ENCODE data around the gene MORN5. TPM values are rescaled to one million over a fixed set of nuclear protein-coding genes. Genes with fewer than 3 reads are reported as not detected.

The MORN5 gene
- total and polyA plus RNA-seq, 2 donors (not counting 1 experiment from before 2014, with no cell fraction given): not detected

DNA sequence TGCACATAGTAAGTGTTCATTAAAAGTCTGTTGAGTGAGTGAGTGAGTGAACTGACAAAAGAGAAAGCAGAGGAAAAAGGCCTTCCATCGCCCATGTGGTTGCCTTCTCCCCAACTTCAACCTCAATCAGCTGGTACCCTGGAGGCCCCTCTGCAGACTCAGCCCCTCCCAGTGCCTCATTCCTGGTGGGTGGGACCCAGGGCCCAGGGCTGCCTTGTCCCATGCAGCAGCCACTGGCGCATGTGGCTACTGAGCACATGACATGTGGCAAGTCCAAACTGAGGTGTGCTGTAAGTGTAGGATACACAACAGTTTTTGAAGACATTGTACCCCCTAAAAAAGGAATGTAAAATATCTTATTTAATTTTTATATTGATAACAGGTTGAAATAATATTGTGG, 29.7 kb upstream of the MORN5 start:
- intact Hi-C loops (cut with micrococcal nuclease): loop anchor here (10.0 kb wide), 1 partner anchor 1255 kb away; no protein-coding TSS in a partner anchor
- no peak for DNase-seq
- peaks cover 11 to 21% of the 10 kb centered on the region in 2 donors for H3K4me1 ChIP-seq (ENCODE audit: control insufficient read depth in 2 of 2, insufficient read depth in 2 of 2, low read length in 2 of 2)
- no peaks in the 10 kb centered on the region for H3K79me2 ChIP-seq (ENCODE audit: control insufficient read depth, insufficient read depth, low read length)
- H3K4me3 ChIP-seq (ENCODE audit: control extremely low read depth in 1 of 5, extremely low read depth in 1 of 5, insufficient read depth in 1 of 5, low read depth in 2 of 5, low read length in 4 of 5): no peak overlapping the region
- H3K9me3 Mint-ChIP-seq (ENCODE audit: insufficient read depth): no peaks in the 10 kb centered on the region
- ChIA-PET POLR2A (no interaction called here), CTCF (interaction anchor here (15.1 kb wide), 1 partner anchor 217 kb away, joined by 323 read pairs; no protein-coding TSS in a partner anchor)
- no peak overlapping the region for H3K9ac ChIP-seq (ENCODE audit: low read length)
- H4K20me1 ChIP-seq (ENCODE audit: control insufficient read depth, insufficient read depth, low read length, poor library complexity, severe bottlenecking): no peaks in the 10 kb centered on the region
- TF ChIP-seq, protein P1, sequence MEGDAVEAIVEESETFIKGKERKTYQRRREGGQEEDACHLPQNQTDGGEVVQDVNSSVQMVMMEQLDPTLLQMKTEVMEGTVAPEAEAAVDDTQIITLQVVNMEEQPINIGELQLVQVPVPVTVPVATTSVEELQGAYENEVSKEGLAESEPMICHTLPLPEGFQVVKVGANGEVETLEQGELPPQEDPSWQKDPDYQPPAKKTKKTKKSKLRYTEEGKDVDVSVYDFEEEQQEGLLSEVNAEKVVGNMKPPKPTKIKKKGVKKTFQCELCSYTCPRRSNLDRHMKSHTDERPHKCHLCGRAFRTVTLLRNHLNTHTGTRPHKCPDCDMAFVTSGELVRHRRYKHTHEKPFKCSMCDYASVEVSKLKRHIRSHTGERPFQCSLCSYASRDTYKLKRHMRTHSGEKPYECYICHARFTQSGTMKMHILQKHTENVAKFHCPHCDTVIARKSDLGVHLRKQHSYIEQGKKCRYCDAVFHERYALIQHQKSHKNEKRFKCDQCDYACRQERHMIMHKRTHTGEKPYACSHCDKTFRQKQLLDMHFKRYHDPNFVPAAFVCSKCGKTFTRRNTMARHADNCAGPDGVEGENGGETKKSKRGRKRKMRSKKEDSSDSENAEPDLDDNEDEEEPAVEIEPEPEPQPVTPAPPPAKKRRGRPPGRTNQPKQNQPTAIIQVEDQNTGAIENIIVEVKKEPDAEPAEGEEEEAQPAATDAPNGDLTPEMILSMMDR (IDR thresholded peaks at IDR 0.05): no peak
- TF ChIP-seq EZH2 (IDR thresholded peaks at IDR 0.05; ENCODE audit: borderline replicate concordance, insufficient read depth, low read depth, low read length, poor library complexity, severe bottlenecking): no peak
- H3K36me3 ChIP-seq (replicated peaks in 1 of 2; ENCODE audit: control extremely low read depth in 1 of 2, control insufficient read depth in 1 of 2, extremely low read depth in 1 of 2, insufficient read depth in 2 of 2, low read length in 1 of 2): no peaks in the 10 kb centered on the region
- no peak overlapping the region for H2AFZ ChIP-seq (ENCODE audit: insufficient read depth, low read depth, low read length, poor library complexity, severe bottlenecking)
- H3K4me1 Mint-ChIP-seq: peaks cover 12% of the 10 kb centered on the region
- H3K9me3 ChIP-seq (ENCODE audit: control extremely low read depth in 1 of 3, control insufficient read depth in 2 of 3, insufficient read depth in 1 of 3, low read length in 2 of 3): peaks cover 0 to 2% (median 0%) of the 10 kb centered on the region in 3 donors
- peaks cover 62% of the 10 kb centered on the region for H3K27me3 Mint-ChIP-seq
- H3K27me3 ChIP-seq (replicated peaks in 1 of 4; ENCODE audit: control extremely low read depth in 1 of 4, control insufficient read depth in 3 of 4, insufficient read depth in 4 of 4, low read length in 3 of 4): peaks cover 0 to 29% (median 19%) of the 10 kb centered on the region in 4 experiments
- WGBS (ENCODE audit: insufficient coverage): no CpG with 5 or more reads among the region's 2 CpGs
- H3K4me2 ChIP-seq (replicated peaks; ENCODE audit: low read depth, low read length, poor library complexity, severe bottlenecking): no peak overlapping the region
- H3K27ac Mint-ChIP-seq: no peak overlapping the region
- no peak overlapping the region for H3K4me3 Mint-ChIP-seq
- H3K27ac ChIP-seq (ENCODE audit: low read length in 2 of 2): no peak overlapping the region
- no peak for ATAC-seq (ENCODE audit: low read depth)

DNA sequence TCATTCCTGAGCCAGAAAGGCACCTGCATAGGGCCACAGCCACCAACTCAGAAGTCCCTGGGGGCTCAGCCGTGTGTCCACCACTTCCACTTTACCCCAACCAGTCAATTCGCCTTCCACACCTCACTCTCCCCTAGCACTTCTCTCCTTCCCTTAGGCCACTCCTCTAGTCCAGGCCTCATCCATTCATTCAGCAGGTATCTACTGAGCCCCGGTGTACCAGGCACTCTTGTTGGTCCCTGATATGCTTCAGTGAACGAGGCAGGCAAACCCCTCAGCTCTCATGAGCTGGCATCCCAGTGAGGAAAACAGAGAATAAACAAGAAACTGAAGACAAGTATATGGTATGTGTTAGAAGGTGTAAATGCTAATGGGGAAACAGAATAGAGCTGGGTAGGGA, 28.9 kb upstream of the MORN5 start:
- Histone ChIP-seq H3K27ac (ENCODE audit: low read length in 2 of 2) (no peak overlapping the region), H3K4me1 (ENCODE audit: control insufficient read depth in 2 of 2, insufficient read depth in 2 of 2, low read length in 2 of 2) (peaks cover 11 to 13% of the 10 kb centered on the region in 2 donors), H3K4me3 (ENCODE audit: control extremely low read depth in 1 of 5, extremely low read depth in 1 of 5, insufficient read depth in 1 of 5, low read depth in 2 of 5, low read length in 4 of 5) (no peak overlapping the region), H3K27me3 (replicated peaks in 1 of 4; ENCODE audit: control extremely low read depth in 1 of 4, control insufficient read depth in 3 of 4, insufficient read depth in 4 of 4, low read length in 3 of 4) (peaks cover 0 to 20% (median 13%) of the 10 kb centered on the region in 4 experiments), H2AFZ (ENCODE audit: insufficient read depth, low read depth, low read length, poor library complexity, severe bottlenecking) (no peak overlapping the region), H3K79me2 (ENCODE audit: control insufficient read depth, insufficient read depth, low read length) (no peaks in the 10 kb centered on the region), H3K36me3 (replicated peaks in 1 of 2; ENCODE audit: control extremely low read depth in 1 of 2, control insufficient read depth in 1 of 2, extremely low read depth in 1 of 2, insufficient read depth in 2 of 2, low read length in 1 of 2) (no peaks in the 10 kb centered on the region), H4K20me1 (ENCODE audit: control insufficient read depth, insufficient read depth, low read length, poor library complexity, severe bottlenecking) (no peaks in the 10 kb centered on the region), H3K9ac (ENCODE audit: low read length) (no peak overlapping the region), H3K9me3 (ENCODE audit: control extremely low read depth in 1 of 3, control insufficient read depth in 2 of 3, insufficient read depth in 1 of 3, low read length in 2 of 3) (no peaks in the 10 kb centered on the region), H3K4me2 (replicated peaks; ENCODE audit: low read depth, low read length, poor library complexity, severe bottlenecking) (no peak overlapping the region)
- POLR2A ChIA-PET: no interaction called here
- ATAC-seq (ENCODE audit: low read depth): no peak
- CTCF ChIA-PET: interaction anchor here (1.4 to 1.7 kb wide), 2 partner anchors 220 to 324 kb away, joined by 3 to 4 read pairs; no protein-coding TSS in a partner anchor
- Mint-ChIP-seq H3K27ac (no peak overlapping the region), H3K4me3 (no peak overlapping the region), H3K4me1 (peaks cover 8% of the 10 kb centered on the region), H3K9me3 (ENCODE audit: insufficient read depth) (no peaks in the 10 kb centered on the region), H3K27me3 (peaks cover 53% of the 10 kb centered on the region)
- intact Hi-C loops (cut with micrococcal nuclease): no loop called here
- no peak for DNase-seq
- no peak for TF ChIP-seq EZH2 (IDR thresholded peaks at IDR 0.05; ENCODE audit: borderline replicate concordance, insufficient read depth, low read depth, low read length, poor library complexity, severe bottlenecking)
- TF ChIP-seq, protein P1 (IDR thresholded peaks at IDR 0.05): no peak
- 59% methylated on average over 3 of the region's 4 CpGs for WGBS (ENCODE audit: insufficient coverage)
